Inflammatory macrophage treated with lipopolysaccharide for 1 hour (primary cell): Measurements from ENCODE around the gene TMEM115.

Source experiments
- DNase-seq, 2 donors: peaks; one replicate each; pipeline ENCODE4 v3.0.0-alpha.2; 2020 to 2022

The TMEM115 gene

DNA sequence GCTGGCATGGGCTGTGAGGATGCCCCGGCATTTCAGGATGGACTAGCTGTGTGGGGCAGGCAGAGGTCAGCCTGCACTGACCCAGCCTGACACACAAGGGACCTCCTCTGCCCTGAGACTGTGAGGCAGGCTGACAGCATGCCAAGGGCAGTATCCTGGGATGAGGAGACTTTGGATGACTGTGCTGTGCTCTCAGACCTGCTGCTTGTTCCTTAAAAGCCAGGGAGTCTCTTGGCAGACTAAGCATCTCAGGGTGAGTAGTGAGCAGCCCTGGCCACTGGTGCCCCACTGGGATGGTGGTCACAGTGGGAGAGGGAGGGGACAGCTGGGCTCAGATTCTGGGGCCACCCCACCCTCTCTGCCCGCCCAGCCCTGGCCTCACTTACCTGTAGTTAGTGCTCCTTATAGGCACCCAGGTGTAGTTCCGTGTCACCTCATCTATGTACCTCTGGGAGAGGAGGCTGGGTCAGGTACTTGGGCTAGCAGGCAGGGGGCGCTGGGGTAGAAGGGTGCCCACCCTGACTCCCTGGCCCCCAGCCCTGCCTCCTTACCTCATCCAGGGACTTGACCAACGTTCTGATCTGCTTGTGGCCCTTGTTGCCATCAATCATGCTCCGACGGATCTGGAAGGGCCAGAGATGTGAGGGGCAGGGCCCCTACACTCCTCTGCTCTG, 16.1 kb upstream of the TMEM115 start:
- DNase-seq, result no peak

DNA sequence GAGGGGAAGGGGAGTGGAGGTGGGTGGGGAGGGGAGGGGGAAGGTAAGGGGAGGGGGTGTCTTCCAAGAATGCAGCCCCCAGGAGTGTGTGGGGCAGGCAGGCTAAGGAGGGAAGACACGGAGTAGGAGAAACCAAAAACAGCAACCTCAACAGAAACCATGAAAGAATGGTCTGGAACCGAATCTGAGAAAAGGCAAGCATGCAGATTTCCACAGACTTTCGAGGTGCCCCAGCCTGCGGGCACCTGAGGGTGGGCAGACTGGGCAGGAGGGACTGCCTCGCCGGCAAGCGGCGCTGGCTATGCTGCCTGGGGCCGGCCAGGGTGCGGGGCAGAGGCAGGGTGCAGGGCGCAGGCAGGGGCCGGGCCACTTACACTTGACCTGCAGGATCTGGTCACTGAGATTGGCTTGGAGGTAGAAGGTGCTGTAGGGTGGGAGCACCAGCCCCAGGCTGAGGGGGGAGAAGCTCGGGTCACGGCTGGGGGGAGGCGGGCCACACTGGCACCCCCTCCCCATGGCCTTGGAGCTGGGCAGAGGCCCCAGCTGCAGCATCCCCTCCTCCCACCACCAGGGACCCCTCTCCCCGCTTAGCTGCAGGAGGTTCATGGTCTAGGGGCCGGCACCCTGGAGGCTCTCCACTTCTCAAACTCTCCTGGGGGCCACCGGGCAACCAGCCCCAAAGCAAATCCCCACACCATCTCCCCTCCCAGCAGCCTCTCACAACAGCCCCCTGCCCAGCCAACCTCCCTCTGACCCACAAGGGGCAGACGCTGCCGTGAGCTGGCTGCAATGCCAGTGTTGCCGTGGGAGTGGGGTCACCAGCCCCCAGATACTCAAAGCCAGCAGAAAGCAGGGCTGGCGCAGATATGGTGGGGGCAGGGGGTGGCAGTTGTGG, 15.3 kb upstream of the TMEM115 start:
- DNase-seq, result no peak

- no peak for DNase-seq
Observed at GRCh38 chr3:50373146-50374051, 14.1 kb upstream of the TMEM115 start.

GRCh38 chr3:50372349-50372748, 13.0 kb upstream of the TMEM115 start:
- no peak for DNase-seq

DNA sequence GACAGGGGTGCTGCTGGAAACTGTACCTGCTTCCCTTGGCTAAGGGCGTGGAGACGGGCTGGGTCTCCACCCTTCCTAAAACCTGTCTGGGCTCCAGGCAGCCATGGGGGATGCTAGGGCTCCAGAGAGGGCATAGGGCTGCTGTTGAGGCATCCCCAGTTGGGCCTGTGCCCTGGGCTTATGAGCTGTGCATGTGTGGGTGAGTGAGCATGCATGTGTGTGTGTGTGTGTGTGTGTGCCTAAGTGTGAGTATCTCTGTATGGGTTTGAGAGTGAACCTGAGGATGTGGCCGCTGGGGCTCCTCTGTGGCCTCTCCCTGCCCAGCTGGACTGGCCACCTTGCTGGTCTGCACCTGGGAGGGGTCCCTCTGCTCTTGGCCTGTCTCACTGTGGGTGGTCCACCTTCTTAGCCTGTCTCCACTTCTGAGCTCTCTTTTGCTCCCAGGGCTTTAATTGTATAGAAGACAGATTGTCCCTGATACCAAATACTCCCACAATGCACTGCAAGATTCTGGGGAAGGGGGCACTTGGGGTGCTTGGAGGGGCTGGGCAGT, 11.9 kb upstream of the TMEM115 start:
- DNase-seq, result no peak

DNA sequence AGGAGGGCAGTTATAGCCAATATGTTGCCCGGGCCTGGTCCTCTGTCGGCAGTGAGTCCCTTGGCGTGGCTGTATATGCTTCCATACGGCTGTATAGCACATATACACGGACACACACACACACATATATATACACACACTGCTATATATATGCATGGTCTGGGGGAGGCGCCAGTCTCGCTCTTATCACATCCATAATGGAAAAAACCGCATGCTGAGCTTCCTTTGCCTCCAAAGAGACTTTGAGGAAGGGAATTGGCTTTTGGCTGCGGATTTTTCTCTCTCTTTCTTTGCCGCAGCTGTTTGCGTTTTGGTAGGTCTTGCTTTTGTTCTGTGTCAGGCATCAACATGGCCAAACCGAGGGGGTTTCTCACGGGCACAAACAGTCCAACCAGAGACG, 11.3 kb upstream of the TMEM115 start:
- DNase-seq, result no peak

DNA sequence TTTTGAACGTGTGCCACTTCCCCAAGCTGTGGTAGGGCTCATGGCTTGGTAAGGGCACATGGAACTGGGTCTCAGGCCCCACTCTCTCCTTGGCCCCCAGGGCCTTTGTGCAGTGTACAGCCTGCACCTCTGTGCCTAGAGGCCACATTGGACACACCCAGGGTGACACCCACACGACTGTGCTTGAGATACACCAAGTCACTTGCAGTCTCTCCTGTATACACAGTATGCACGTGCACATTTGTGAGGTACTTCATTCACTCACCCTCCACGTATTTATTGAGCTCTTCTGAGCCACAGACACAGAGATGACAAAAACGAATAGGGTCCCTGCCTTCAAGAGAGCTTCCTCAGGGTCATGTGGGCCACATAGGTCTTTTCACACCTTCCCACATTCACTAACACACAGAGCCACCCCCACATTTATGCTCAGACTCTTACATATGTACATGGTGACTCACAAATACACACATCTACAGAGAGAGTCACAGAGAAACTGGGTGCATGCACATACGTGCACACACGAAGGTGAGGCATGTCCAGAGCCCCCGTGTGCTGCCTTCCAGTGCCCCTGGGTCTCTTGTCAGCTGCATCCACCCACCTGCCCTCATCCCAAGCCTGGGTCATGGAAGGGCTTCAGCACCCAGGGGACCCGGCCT, 9.8 kb upstream of the TMEM115 start:
- DNase-seq, result no peak

GRCh38 chr3:50365842-50366220, 6.5 kb upstream of the TMEM115 start:
- DNase-seq, result no peak

DNA sequence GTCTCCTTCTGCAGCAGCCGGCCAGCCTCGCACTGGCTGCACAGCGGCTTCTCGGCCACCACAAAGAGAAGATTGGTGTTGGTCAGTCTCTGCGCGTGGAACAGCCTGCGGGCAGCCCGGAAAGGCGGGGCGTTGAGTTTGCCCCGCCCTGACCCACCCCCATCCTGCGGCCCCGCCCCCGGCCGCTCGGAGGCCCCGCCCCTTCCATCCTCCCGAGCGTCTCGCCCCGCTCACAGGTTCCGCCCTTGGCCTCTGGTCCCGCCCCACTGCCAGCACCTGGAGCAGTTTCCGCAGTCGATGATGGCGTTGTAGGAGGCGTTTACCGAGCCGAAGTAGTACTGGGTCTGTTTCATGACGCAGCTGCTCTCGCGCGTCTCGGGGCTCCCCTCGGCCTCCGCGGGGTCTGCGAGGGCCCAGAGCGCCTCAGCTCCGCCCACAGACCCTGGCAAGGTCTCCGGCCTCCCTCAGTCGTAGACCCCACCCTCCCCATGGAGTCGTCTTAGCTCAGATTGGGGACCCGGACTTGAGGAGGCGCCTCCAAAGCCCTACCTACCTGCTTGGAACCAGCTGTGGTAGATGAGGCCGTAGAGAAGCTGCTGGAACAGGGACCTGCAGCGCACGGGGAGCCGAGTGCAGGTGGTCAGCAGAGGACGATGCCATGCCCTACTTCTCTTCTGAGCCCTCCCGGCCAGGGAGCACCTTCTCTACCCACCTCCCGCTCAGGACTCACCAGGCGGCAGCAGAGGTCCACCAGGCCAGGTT, 5.9 kb upstream of the TMEM115 start:
- DNase-seq, result peak; percentile 54 to 79

GRCh38 chr3:50364573-50365079, 5.3 kb upstream of the TMEM115 start:
- no peak for DNase-seq

DNA sequence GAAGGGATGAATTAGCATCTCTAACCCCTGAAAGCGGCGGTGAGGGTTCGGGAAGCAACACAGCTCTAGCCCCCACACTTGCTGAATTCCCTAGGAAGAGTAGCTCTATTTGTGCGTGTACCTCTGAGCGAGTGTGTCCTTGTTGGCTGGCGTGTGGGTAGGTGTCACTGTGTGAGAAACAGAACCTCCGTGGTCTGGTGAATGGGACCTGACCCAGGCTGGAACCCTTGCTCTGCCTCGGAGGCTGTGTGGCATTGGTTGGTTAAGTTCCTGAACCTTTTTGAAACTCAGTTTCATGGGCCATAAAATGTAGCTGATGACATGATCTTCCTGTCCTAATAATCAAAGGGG, 414 bp upstream of the TMEM115 start:
- no peak for DNase-seq

GRCh38 chr3:50358355-50358910, 888 bp downstream of the TMEM115 start:
- DNase-seq, result no peak

DNA sequence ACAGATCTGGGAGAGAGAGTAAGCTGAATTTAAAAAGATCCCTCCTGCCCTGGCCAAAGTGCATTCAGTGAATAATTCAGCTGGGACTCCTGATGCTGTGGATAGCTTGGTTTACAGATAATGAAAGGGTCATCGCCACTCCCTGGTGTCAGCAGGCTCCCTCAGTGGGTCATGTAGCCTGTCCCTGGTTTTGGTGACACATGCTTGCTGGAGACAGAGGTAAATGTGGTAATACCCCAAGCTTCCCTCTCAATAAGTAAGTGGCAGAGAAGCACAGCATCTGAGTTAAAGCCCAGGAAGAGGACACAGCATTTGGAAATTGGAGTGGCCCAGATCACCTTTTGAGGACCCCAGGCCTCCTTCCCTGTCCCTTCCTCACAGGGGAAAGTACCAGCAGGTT, 1.8 kb downstream of the TMEM115 start:
- peak; percentile 28 to 36 for DNase-seq

- DNase-seq, result peak; percentile 53 to 64
Observed at GRCh38 chr3:50356553-50356952, 2.8 kb downstream of the TMEM115 start.

- no peak for DNase-seq
Observed at GRCh38 chr3:50355829-50356552, 3.3 kb downstream of the TMEM115 start.

GRCh38 chr3:50354850-50355249, 4.5 kb downstream of the TMEM115 start:
- no peak for DNase-seq

- no peak for DNase-seq
Observed at GRCh38 chr3:50354186-50354764, 5.0 kb downstream of the TMEM115 start.

GRCh38 chr3:50353245-50354004, 5.9 kb downstream of the TMEM115 start:
- no peak for DNase-seq

GRCh38 chr3:50352781-50353180, 6.5 kb downstream of the TMEM115 start:
- peak; percentile 85 to 93 for DNase-seq
